ENCODE data around the gene KIAA1958. TPM values are rescaled to one million over a fixed set of nuclear protein-coding genes. Genes with fewer than 3 reads are reported as not detected.

The KIAA1958 gene
- total RNA-seq, 1 experiment from 2014 or later = 4.2 TPM

DNA sequence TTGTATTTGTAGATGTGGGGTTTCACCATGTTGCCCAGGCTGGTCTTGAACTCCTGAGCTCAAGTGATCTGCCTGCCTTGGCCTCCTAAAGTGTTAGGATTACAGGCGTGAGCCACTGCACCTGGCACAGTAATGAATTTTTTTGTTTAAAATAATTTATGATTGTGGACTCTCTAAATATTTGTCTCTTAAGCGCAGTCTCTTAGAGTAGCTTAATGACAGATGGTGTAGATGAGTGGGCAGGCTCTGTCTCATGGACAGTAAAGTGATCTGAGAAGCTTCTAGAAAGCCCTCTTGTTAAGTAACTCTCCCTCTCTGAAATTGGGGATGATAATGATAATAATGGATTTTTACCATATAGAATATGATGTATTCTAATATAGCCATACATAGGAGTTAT lies 47.5 kb upstream of the KIAA1958 start:
- no peak overlapping the region for H3K9ac ChIP-seq (ENCODE audit: low read length)
- no peaks in the 10 kb centered on the region for H3K9me2 ChIP-seq (replicated peaks; ENCODE audit: low read length)
- H4K20me1 ChIP-seq (ENCODE audit: low read length) = no peaks in the 10 kb centered on the region
- no peaks in the 10 kb centered on the region for H3F3A ChIP-seq (ENCODE audit: low read length, unreplicated experiment)
- ATAC-seq (no peak), DNase-seq (no peak)
- no peak overlapping the region for H2AFZ ChIP-seq (ENCODE audit: low read length)
- no peaks in the 10 kb centered on the region for H3K27me3 ChIP-seq (ENCODE audit: low read length)
- H3K36me3 ChIP-seq (ENCODE audit: low read depth, low read length) = no peaks in the 10 kb centered on the region; the same call in 1 of the 2 replicates
- CTCF ChIA-PET = no interaction called here
- no peaks in the 10 kb centered on the region for H3K9me3 ChIP-seq (ENCODE audit: low read length)
- POLR2A ChIA-PET (ENCODE audit: unreplicated experiment) = no interaction called here
- no peaks in the 10 kb centered on the region for H3K4me1 ChIP-seq (ENCODE audit: insufficient read depth, low read length)
- H3K27ac ChIP-seq (ENCODE audit: low read length) = no peak overlapping the region
- TF ChIP-seq EZH2 (IDR thresholded peaks at IDR 0.05; ENCODE audit: low read length, unreplicated experiment) = no peak
- TF ChIP-seq, protein P1, sequence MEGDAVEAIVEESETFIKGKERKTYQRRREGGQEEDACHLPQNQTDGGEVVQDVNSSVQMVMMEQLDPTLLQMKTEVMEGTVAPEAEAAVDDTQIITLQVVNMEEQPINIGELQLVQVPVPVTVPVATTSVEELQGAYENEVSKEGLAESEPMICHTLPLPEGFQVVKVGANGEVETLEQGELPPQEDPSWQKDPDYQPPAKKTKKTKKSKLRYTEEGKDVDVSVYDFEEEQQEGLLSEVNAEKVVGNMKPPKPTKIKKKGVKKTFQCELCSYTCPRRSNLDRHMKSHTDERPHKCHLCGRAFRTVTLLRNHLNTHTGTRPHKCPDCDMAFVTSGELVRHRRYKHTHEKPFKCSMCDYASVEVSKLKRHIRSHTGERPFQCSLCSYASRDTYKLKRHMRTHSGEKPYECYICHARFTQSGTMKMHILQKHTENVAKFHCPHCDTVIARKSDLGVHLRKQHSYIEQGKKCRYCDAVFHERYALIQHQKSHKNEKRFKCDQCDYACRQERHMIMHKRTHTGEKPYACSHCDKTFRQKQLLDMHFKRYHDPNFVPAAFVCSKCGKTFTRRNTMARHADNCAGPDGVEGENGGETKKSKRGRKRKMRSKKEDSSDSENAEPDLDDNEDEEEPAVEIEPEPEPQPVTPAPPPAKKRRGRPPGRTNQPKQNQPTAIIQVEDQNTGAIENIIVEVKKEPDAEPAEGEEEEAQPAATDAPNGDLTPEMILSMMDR (conservative IDR thresholded peaks at IDR 0.05; ENCODE audit: low read depth, low read length) = no peak
- TF ChIP-seq EZH2phosphoT487 (IDR thresholded peaks at IDR 0.05; ENCODE audit: borderline replicate concordance, low read length) = no peak
- no peaks in the 10 kb centered on the region for H3K79me2 ChIP-seq (ENCODE audit: low read length)
- H3K4me2 ChIP-seq (ENCODE audit: low read length) = no peak overlapping the region
- BruUV-seq (replicated peaks) = no TSS peak
- intact Hi-C loops (cut with micrococcal nuclease) = no loop called here
- no peak overlapping the region for H3K4me3 ChIP-seq (ENCODE audit: low read length)

DNA sequence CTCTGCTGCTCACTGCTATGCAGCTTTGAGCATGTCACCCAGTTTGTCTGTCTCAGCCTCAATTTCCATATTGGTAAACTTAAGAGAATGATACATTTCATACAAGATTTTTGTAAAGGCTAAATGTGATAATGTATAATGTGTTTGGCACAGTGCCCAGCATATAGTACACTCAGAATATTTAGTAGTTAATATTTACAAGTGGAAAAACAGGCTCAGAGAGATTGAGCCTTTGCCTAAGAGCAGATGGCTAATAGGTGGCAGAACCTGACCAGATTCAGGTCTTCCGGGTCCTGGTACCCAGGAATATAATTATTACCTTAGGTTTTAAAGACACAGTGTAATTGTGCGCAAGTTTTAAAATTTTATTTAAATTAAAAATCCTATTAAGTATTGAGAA lies 46.8 kb upstream of the KIAA1958 start:
- intact Hi-C loops (cut with micrococcal nuclease) = no loop called here
- Histone ChIP-seq H3K4me1 (ENCODE audit: insufficient read depth, low read length) (no peaks in the 10 kb centered on the region), H2AFZ (ENCODE audit: low read length) (no peak overlapping the region), H3K4me3 (ENCODE audit: low read length) (no peak overlapping the region), H3K9ac (ENCODE audit: low read length) (no peak overlapping the region), H3K9me2 (replicated peaks; ENCODE audit: low read length) (no peaks in the 10 kb centered on the region), H3K9me3 (ENCODE audit: low read length) (no peaks in the 10 kb centered on the region), H3K36me3 (ENCODE audit: low read depth, low read length) (no peaks in the 10 kb centered on the region; the same call in 1 of the 2 replicates), H3K27me3 (ENCODE audit: low read length) (no peaks in the 10 kb centered on the region), H3K79me2 (ENCODE audit: low read length) (no peaks in the 10 kb centered on the region), H4K20me1 (ENCODE audit: low read length) (no peaks in the 10 kb centered on the region), H3F3A (ENCODE audit: low read length, unreplicated experiment) (no peaks in the 10 kb centered on the region), H3K4me2 (ENCODE audit: low read length) (no peak overlapping the region), H3K27ac (ENCODE audit: low read length) (no peak overlapping the region)
- CTCF ChIA-PET = no interaction called here
- BruUV-seq (replicated peaks) = no TSS peak
- TF ChIP-seq EZH2 (IDR thresholded peaks at IDR 0.05; ENCODE audit: low read length, unreplicated experiment) (no peak), EZH2phosphoT487 (IDR thresholded peaks at IDR 0.05; ENCODE audit: borderline replicate concordance, low read length) (no peak)
- TF ChIP-seq, protein P1 (conservative IDR thresholded peaks at IDR 0.05; ENCODE audit: low read depth, low read length) = no peak
- no peak for ATAC-seq
- POLR2A ChIA-PET (ENCODE audit: unreplicated experiment) = no interaction called here
- DNase-seq = no peak

DNA sequence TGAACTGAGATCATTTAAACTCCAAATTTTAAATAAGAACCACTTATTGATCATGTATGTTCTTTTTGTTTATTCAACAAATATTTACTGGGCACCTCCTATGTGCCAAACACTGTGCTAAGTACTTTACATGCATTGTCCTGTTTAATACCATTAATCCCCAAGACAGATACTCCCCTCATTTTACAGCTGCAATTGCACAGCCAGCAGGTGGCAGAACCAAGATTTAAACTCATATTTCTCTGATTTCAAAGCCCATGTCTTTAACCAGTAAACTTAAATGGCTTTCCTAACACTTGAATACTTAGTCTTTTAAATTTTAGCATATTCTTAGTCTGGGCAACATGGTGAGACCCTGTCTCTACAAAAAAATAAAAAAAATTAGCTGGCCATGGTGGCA lies 43.4 kb upstream of the KIAA1958 start:
- H2AFZ ChIP-seq (ENCODE audit: low read length) = no peak overlapping the region
- H3K27me3 ChIP-seq (ENCODE audit: low read length) = no peaks in the 10 kb centered on the region
- no peaks in the 10 kb centered on the region; the same call in 1 of the 2 replicates for H3K36me3 ChIP-seq (ENCODE audit: low read depth, low read length)
- no peak for ATAC-seq
- no peak overlapping the region for H3K4me3 ChIP-seq (ENCODE audit: low read length)
- H4K20me1 ChIP-seq (ENCODE audit: low read length) = no peaks in the 10 kb centered on the region
- intact Hi-C loops (cut with micrococcal nuclease) = loop anchor here (1.0 kb wide), 1 partner anchor 222 kb away; no protein-coding TSS in a partner anchor
- TF ChIP-seq, protein P1 (conservative IDR thresholded peaks at IDR 0.05; ENCODE audit: low read depth, low read length) = peak; percentile 61
- TF ChIP-seq EZH2 (IDR thresholded peaks at IDR 0.05; ENCODE audit: low read length, unreplicated experiment) = no peak
- BruUV-seq (replicated peaks) = no TSS peak
- no peaks in the 10 kb centered on the region for H3K9me2 ChIP-seq (replicated peaks; ENCODE audit: low read length)
- no peak overlapping the region for H3K4me2 ChIP-seq (ENCODE audit: low read length)
- H3K27ac ChIP-seq (ENCODE audit: low read length) = no peak overlapping the region
- no peaks in the 10 kb centered on the region for H3F3A ChIP-seq (ENCODE audit: low read length, unreplicated experiment)
- H3K9ac ChIP-seq (ENCODE audit: low read length) = no peak overlapping the region
- no peaks in the 10 kb centered on the region for H3K4me1 ChIP-seq (ENCODE audit: insufficient read depth, low read length)
- no peaks in the 10 kb centered on the region for H3K79me2 ChIP-seq (ENCODE audit: low read length)
- CTCF ChIA-PET = no interaction called here
- DNase-seq = peak; percentile 18
- no peaks in the 10 kb centered on the region for H3K9me3 ChIP-seq (ENCODE audit: low read length)
- POLR2A ChIA-PET (ENCODE audit: unreplicated experiment) = no interaction called here
